ENCODE results near the gene UBXN2A. TPM values are rescaled to one million over a fixed set of nuclear protein-coding genes. Genes with fewer than 3 reads are reported as not detected.
"Not testable (repeated sequence)": the region's sequence is repeated elsewhere in the genome, so short reads cannot be mapped to it uniquely, and the experiment has no call there.

UBXN2A gene
- total RNA-seq, 1 donor from 2014 or later: 3.0 TPM

DNA sequence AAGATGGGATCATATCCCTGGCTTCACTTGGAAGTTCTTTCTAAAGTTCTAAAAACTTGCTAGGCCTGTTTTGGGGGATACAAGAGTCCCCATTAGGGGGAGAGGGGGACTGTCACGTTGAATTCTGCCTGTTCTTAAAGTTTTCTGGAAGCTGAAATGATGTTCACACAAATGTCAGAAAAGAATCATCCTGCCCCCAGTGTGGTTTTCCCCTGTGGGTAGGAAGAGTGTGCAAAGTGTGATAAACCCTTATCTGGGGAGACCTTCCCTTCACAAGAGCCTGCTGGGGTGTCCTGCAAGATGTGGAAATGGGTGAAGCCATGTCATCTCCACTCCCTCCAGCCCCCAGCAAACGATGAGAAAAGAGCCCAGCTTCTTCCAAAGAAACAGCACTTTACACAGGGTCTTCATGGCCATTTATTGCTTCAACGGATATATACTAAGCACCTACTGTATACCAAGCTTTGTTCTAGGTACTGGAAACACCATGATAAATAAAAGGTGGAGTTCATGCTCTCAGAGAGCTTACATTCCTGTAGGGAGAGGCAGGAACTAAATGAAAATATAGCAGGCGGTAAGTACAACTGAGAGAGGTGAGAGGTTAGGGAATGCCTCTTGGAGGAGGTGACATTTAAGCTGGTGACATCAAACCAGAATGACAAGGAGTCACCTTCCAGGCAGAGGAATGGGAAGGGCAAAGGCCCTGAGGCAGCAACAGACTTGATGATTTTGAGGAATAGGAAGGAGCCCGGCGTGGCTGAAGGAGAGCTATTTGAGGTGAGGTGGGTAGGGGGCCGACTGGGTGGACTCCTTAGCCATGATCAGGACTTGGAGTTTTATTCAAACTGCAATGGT, 71.2 kb downstream of the UBXN2A start:
- peaks cover 0 to 5% of the 10 kb centered on the region in 2 donors for H3K4me1 ChIP-seq
- no peak for DNase-seq (ENCODE audit: low spot score in 2 of 2)
- H3K4me3 ChIP-seq: no peak overlapping the region
- no peak overlapping the region for H3K27ac ChIP-seq
- intact Hi-C loops (cut with DNase I): no loop called here
- peaks cover 5% of the 10 kb centered on the region for H3K27me3 ChIP-seq
- H3K9me3 ChIP-seq: no peaks in the 10 kb centered on the region
- H3K36me3 ChIP-seq: no peaks in the 10 kb centered on the region
- no peak for TF ChIP-seq CTCF (IDR thresholded peaks at IDR 0.05)

DNA sequence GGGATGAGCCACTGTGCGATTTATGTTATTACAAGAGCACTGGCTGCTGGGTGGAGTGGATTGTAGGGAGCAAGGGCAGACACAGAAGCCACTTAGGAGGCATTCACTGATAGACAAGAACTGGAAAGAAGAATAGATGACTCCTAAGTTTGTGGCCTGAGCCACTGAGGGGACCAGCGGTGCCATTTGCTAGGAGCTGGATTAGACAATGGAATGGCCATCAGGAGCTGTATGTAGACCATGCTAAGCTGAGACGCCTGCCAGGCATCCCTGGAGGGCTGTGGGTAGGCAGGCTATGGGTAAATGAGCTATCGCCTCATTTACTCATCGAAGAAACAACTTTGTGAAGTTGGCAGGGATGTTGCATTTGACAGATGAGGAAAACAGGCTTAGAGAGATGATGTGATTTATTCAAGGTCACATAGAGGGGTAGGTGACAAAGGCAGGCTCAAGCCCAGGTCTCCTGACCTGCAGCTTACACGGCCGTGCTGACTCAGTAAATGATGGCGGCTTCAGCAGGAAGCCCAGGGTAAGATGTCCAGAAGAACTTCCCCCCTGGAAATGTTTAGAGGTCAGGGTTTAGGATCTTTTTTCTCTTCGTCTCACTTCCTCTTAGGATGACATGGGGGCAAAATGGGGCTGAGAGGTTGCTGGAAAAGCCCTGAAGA, 72.4 kb downstream of the UBXN2A start:
- Histone ChIP-seq H3K4me1 (peaks cover 0 to 5% of the 10 kb centered on the region in 2 donors), H3K27me3 (peaks cover 5% of the 10 kb centered on the region), H3K36me3 (no peaks in the 10 kb centered on the region), H3K4me3 (no peak overlapping the region), H3K9me3 (no peaks in the 10 kb centered on the region), H3K27ac (no peak overlapping the region)
- TF ChIP-seq CTCF (IDR thresholded peaks at IDR 0.05): no peak
- no peak for DNase-seq (ENCODE audit: low spot score in 2 of 2)
- intact Hi-C loops (cut with DNase I): no loop called here

- H3K9me3 ChIP-seq; intact Hi-C loops (cut with DNase I); DNase-seq (ENCODE audit: low spot score in 2 of 2); H3K4me1 ChIP-seq; H3K4me3 ChIP-seq; H3K27me3 ChIP-seq; H3K36me3 ChIP-seq; H3K27ac ChIP-seq: not testable (repeated sequence)
These were observed 74.6 kb downstream of the UBXN2A start for GRCh38 chr2:24014902-24015301.

DNA sequence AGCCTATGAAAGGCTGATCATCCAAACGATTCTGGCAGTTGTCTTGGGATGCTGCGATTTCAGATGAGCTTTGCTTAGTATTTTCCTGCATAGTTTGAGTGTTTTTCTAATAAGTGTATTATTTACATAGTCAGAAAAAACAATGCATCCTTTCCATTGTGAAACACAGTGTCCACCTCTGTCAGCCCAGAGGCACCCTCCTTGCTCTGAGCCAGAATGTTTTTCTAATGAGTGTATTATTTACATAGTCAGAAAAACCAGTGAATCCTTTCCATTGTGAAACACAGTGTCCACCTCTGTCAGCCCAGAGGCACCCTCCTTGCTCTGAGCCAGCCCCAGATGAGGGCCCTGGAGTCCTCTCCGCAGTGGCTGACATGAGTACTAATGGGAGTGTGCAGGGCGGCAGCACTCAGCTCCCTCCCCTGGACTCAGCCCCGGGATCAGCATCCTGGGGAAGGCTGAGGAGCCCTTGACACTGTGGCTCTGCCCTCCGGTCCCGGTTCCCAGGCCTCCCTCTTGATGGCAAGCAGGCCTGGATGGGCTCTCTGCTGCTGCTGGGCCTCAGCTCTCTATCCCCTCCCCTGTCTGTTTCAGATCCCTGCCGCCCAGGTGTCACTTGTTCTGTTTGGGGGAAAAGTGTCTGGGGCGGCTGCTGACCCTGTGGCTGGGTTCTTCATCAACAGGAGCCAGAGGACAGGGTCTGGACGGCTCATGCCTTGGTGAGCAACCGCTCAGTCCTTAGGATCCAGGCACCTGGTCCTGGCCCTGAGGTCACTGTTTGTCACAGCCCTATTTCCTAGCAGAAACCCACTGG, 75.5 kb downstream of the UBXN2A start:
- intact Hi-C loops (cut with DNase I): no loop called here
- Histone ChIP-seq H3K4me3 (no peak overlapping the region), H3K4me1 (no peaks in the 10 kb centered on the region)

GRCh38 chr2:24016376-24016761, 76.1 kb downstream of the UBXN2A start:
- no peak overlapping the region for H3K27ac ChIP-seq
- H3K27me3 ChIP-seq: no peaks in the 10 kb centered on the region
- H3K36me3 ChIP-seq: no peaks in the 10 kb centered on the region
- intact Hi-C loops (cut with DNase I): no loop called here
- TF ChIP-seq CTCF (IDR thresholded peaks at IDR 0.05): no peak
- H3K9me3 ChIP-seq: no peaks in the 10 kb centered on the region
- no peak for DNase-seq (ENCODE audit: low spot score in 2 of 2)
- H3K4me1 ChIP-seq: no peaks in the 10 kb centered on the region
- no peak overlapping the region for H3K4me3 ChIP-seq

More for the DNA sequence above, 75.5 kb downstream of the UBXN2A start:
- no peaks in the 10 kb centered on the region for H3K9me3 ChIP-seq
- no peak overlapping the region for H3K27ac ChIP-seq
- H3K36me3 ChIP-seq: no peaks in the 10 kb centered on the region
- TF ChIP-seq CTCF (IDR thresholded peaks at IDR 0.05): no peak
- H3K27me3 ChIP-seq: no peaks in the 10 kb centered on the region
- DNase-seq (ENCODE audit: low spot score in 2 of 2): no peak
